ENCODE results near the gene SEL1L3. TPM values are rescaled to one million over a fixed set of nuclear protein-coding genes. Genes with fewer than 3 reads are reported as not detected.
A peak's percentile ranks its signal among the peaks of the same experiment; 100 is the strongest.

Gene SEL1L3
- total RNA-seq, 1 experiment from 2014 or later, result 66.6 TPM

DNA sequence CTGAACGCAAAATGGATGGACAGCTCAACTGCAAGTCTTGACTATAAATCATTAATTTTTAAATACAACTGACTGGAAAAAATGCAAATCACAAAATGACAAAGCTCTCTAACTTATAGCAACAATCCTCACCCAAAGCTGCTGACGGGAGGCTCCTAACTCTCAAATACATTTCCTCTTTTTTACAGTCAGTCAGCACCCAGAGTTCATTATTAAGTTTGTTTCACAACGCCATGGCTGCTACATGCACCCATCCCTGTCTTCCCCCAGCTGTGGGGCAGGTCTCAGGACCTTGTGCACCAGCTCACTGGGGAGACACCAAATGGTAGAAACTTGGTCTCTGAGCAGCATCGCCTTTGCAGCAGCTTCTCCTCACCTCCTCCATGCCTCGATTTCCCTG, 109.5 kb downstream of the SEL1L3 start:
- no peak for DNase-seq (ENCODE audit: low spot score)

DNA sequence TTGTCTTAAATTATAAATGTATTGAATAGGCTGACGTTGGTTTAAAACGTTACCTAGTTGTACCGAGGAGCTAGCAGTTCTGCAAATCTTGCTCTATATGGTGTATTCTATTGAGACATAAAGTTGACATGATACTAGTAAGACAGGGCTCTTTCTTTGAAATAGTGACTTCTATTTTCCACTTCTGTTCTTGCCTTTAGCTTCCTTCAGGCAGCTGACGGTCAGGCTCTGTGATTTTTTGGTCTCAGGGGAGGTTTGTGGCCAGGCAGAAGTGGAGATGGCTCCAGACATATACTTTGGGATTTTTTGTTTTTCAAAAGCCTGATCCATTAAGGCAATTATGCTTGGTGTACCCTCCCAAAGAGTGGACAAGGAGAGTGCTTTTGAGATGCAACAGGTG, 111.9 kb downstream of the SEL1L3 start:
- no peak for DNase-seq (ENCODE audit: low spot score)

DNA sequence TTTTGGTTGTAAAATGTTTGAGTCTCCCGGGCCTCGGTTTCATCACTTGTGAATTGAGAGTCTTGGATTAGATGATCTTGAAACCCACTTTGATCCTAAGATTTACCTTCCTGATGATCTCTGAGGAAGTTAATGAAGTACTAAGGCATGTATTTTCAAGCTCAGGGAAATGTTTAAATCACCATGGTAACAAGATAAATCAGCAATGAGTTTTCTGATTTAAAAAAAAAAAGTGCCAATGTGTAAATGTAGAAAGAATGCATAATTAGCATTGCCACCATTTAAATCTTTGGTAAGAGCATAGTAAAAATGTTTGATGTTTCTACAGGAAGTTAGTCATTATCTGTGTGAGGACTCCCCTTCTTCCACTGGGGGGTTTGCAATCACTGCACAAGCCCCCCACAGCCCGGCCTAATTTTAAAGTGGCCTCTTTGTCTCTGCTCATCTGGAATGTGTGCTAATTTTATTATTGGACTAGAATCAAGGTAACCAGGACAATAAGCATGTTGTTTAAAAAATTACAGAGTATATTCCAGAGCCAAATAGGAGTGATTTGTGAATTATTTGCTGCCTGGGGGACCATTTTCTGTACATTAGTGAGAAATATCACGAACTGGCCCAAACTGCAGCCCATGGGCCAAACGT, 113.5 kb downstream of the SEL1L3 start:
- DNase-seq (ENCODE audit: low spot score), result no peak

DNA sequence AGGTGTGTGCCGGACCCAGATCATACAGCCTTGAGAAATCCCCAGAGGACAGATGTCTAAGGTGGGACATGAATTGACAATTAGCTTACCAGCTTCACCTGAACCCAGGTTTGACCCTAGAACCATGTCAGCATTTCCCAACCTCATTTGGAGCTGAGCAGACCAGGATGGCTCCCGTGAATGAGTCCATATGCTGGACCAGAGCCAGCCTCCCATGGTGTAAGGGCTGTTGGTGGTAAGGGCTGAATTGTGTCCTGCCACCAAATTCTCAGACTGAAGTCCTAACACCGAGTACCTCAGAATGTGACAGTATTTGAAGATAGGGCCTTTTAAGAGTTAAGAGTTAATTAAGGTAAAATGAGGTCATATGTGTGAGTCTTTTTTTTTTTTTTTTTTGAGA, 118.8 kb downstream of the SEL1L3 start:
- DNase-seq (ENCODE audit: low spot score), result no peak

DNA sequence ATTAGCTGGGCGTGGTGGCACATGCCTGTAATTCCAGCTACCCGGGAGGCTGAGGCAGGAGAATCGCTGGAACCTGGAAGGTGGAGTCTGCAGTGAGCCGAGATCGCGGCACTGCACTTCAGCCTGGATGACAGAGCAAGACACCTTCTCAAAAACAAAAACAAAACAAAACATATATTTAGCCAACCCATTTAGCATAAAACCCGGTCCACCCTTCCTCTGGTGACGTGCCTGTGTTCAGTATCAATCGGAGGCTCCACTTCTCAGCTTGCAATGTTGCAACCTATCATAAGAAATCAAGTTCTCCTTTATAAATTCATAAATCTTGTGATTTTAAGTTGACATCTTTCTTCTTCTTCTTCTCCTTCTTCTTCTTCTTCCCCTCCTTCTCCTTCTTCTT, 133.2 kb downstream of the SEL1L3 start:
- no peak for DNase-seq (ENCODE audit: low spot score)

DNA sequence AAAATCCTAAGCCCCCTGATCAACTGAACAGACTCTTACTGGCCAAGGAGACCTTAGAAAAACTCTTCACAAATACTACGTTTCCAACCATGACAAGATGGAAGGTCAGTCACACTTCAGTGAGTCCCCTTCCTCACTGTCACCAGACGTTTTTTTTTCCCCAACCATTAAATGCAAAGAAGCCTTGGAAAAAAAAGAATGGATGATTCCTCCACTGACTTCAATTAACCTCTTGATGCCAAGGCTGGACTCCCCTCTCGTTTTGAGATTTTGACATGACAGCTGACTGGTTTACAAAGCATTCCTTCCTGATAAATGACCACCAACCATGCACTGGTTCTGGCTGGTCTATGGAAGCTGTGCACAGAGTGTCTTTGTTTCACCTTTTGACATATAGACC, 133.9 kb downstream of the SEL1L3 start:
- DNase-seq (ENCODE audit: low spot score), result no peak

DNA sequence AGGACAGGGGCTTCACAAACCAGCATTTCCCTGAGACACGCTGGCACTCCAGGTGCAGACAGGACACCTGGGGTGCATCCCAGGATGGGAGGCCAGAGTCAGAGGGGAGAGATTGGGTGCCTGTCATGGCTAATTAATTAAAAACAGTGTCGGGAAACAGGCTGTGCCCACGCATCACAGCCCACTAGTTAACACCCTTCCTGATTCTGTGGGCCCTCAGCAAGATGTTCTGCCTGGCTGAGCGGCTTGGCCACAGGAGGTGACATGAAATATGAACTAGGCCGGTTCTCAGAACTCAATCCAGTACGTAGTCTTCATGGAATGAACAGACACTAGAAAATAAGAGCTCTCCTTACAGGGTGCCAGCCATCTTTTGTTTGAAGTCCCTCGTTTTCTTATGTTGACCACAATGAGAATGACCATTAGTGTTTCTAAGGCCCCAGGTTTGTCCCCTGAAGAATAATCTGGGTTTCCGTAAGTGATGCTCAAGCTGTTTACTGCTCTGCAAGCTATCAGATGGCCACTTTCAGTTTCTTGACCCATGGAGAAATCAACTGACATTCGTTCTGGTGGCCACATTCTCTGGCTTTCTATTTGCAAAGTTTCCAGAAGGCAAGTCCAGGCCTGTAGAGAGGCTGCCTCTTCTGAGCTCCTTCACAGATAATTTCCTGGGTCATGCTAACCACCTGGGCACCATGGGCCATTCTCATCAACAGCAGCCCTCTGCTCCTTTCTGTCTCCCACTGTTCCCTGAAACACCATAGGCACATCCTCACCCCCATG, 134.9 kb downstream of the SEL1L3 start:
- no peak for DNase-seq (ENCODE audit: low spot score)

DNA sequence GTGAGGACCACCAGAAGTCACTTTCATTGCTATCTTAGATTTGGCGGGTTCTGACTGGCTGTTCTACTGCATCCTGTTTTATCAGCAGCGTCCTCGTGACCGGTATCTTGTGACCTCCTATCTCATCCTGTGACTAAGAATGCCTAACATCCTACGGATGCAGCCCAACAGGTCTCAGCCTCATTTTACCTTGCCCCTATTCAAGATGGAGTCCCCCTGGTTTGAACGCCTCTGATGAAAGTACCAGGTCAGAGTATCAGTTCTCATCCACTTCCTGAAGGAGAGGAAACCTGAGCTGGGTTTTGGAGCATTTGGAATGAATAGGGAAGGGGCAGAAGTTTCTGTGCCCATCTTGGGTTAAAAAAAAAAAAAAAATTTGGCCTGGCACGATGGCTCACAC, 136.9 kb downstream of the SEL1L3 start:
- no peak for DNase-seq (ENCODE audit: low spot score)

DNA sequence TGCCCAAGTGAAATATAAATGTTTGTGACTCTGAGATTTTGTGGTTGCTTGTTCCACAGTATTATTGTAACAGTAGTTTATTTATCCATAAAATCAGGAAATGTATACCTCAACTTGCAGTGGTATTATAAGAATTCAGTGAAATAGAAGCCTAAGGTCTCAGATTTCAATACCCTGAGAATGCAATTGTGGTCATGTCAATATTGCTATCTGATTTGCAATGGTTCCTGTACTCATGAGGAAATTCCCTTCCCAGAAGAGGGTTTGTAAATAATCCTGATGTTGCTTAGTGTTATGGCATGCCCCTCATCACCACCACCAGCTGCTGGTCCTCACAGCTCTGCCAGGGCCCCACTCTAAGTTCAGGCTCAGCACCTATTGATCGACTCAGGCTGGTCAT, 139.4 kb downstream of the SEL1L3 start:
- DNase-seq (ENCODE audit: low spot score), result no peak

DNA sequence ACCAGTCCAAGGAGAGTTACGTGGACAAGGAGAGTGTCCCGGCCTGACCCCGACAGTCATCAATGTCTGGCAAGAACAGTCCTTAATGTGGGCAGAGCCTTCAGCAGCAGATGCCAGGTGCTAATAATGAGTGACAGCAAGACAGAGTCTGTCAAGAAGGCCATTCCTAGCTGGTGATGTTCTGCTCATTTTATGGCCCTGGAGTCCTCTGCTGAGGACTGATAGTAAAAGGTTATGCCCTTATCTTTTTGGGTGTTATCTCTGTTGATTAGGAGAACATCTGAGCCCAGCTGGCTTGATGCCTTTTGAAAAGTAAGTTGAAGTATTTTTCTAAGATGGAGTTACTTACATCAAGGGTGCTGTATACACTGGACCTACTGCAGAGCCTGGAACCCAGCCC, 139.8 kb downstream of the SEL1L3 start:
- DNase-seq (ENCODE audit: low spot score), result no peak

DNA sequence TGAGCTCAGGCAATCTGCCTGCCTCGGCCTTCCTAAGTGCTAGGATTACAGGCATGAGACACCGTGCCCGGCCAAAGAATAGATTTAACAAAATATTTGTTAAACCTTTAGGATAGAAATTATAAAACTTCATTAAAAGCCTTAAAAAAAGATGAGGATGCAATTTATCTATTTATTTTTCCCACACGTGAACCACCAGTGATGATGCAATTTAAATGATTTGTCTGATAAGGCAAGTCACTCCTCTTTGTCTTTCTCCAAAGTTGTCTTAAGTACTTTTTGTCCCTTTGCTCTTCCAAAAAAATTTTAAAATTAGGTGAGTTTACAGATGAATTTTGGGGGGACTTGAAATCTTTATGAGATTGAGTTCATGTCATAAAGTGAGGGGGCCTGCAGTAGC, 149.0 kb downstream of the SEL1L3 start:
- DNase-seq (ENCODE audit: low spot score), result no peak

DNA sequence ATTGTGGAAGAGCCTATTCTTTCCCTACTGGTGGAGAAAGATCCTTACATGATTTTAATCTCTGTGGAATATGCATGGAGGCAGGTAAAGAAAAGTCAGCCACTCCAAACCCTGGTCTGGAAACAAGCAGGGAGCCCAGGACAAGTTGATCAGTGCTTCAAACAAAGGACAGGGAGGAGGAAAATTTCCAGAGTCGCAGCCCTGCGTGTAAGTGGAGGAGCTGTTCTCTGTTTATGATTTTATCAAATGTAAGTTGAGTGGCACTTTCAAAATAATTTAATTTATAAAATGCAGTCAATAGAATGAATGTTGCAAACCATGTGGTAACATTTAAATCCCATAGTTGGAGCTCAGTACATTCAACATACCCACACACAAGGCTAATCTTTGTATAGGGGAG, 150.2 kb downstream of the SEL1L3 start:
- DNase-seq (ENCODE audit: low spot score), result no peak

DNA sequence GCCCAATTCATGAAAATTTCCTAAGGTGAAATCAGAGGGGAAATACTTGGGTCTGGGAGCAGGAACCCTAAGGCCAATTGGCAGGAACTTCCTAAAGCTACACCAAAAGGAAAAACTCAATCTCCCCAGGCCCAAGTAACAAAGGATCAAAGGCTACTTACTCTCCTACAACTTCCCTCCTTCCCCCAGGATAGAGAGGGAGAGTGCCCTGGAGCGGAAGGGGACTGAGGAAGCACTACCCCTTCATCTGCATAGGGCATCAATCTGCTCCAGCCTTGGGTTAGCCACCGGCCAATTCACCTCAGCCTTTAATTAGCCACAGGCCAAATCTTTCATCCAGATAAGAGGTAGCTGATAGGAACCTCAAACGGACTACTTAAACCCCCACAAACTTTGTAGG, 152.2 kb downstream of the SEL1L3 start:
- DNase-seq (ENCODE audit: low spot score), result no peak

DNA sequence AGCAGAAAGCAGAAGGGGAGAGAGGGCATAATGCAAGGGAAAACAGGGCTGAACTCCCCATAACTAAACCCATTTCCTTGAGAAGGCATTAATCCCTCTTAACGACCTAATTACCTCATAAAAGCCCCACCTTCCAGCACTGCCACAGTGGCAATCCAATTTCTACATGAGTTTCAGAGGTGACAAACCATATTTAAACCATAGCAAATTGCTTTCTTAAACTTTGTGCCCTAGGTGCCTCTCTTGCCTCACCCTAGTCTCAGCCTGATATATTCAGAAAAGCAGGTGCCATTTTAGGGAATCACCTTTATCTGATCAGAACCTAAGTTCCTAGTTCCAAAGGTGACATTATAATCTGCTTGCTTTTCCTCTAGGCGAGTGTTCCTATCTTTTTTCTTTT, 158.3 kb downstream of the SEL1L3 start:
- no peak for DNase-seq (ENCODE audit: low spot score)

DNA sequence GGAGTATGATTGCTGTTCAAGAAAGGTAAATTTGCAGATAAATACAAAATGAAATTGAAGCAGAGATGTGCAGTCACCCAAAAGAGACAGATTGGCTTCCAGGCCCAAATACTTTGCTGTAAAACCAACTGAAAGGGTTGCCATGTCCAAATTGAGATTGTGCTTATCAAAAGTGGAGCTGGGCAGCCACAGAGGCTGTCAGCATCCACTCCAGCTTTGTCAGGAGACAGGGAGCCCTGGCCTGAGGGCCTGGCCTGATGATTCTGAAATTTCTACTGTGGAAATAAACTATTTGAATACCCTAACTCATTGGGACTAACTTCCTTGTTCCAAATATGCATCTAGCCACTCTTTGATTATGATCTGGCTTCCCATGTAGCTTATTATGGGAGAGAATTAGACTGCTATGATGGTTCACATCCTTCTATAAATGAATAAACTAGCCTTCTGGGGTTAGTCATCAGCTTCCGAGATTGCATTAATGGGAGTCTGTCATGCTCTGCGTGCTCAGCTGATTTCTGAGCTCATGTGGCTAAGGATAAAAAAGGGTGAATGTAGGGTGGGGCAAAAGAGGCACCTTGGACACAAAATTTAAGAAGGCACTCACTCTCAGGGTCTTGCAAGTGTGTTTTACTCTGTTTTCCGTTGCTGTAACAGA, 158.9 kb downstream of the SEL1L3 start:
- DNase-seq (ENCODE audit: low spot score), result peak; percentile 32

DNA sequence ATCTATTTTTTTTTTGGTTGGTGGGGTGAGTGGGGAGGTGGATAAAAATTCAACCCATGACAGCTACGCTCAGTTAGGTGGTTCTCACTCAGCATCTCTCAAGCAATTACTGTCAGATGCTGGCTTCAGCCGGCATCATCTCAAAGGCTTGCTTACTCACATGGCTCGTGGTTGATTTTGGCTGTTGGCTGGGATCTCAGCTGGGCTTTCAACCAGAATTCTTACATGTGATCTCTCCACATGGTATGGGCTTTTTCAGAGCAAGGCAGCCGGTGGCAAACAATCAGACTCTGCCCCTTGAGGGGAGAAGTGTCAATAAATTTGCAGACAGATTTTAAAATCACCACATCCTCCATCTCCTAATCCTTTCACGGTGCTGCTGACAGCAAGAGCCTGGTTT, 159.9 kb downstream of the SEL1L3 start:
- peak; percentile 55 for DNase-seq (ENCODE audit: low spot score)

DNA sequence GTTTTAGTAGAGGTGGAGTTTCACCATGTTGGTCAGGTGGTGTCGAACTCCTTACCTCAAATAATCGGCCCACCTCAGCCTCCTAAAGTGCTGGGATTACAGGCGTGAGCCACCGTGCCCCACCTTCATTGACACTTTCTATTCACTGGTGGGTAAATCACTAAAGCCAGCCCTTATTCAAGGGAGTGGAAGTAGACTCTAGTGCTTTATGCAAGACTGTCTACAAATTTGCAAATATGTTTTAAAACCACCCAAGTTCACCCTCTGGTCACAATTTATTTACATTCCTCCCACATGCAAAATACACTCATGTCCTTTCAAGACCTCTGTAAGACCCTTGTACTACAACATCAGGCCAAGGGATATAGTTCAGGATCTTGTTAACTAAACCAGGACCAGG, 162.1 kb downstream of the SEL1L3 start:
- no peak for DNase-seq (ENCODE audit: low spot score)

DNA sequence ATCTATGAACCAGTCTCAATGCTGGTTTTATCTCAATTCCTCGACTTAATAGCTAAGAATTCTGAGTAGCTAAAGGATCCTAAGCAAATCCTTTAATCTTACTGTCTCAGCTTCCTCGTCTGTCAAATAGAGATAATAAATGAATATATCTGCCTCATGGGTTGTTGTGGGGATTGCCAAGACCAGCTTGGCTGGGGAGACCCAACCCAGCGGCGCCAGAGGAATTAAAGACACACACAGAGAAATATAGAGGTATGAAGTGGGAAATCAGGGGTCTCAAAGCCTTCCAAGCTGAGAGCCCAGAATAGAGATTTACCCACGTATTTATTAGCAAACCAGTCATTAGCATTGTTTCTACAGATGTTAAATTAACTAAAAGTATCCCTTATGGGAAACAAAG, 165.3 kb downstream of the SEL1L3 start:
- DNase-seq (ENCODE audit: low spot score), result no peak

Other genes starting within 250 kb of the SEL1L3 start
- gene SLC34A2, start 207.1 kb downstream of the SEL1L3 start, total RNA-seq (2014; rRNA removed; shearing (Covaris generic)), result not detected in 2 replicates
- 44.7 and 51.7 TPM in 2 replicates for gene SMIM20, start 51.2 kb upstream of the SEL1L3 start, total RNA-seq (2014; rRNA removed; shearing (Covaris generic))